Cardiac muscle cell (in vitro differentiated cells and primary cell): ENCODE results near the gene HHIP. TPM values are rescaled to one million over a fixed set of nuclear protein-coding genes. Genes with fewer than 3 reads are reported as not detected.
"Not testable (repeated sequence)": the region's sequence is repeated elsewhere in the genome, so short reads cannot be mapped to it uniquely, and the experiment has no call there.

Source experiments
- DNase-seq, 2 donors: peaks; one replicate each; pipeline versions ENCODE4 v3.0.0 to v3.0.0-alpha.2; 2010 to 2017; ENCODE audit warnings: low read depth in 1 of 2, low spot score in 1 of 2
- H3K27ac ChIP-seq: fragments of 200-600 bp; sonication (generic); 2 replicates; pipeline ENCODE4 v1.5.1; 2016
- H3K27me3 ChIP-seq: fragments of 200-600 bp; sonication (generic); 2 replicates; pipeline ENCODE4 v1.6.0; 2016; ENCODE audit warnings: control low read depth
- H3K36me3 ChIP-seq: fragments of 200-600 bp; sonication (generic); 2 replicates; pipeline ENCODE4 v1.5.1; 2016; ENCODE audit warnings: control low read depth
- H3K4me1 ChIP-seq: fragments of 200-600 bp; sonication (generic); 2 replicates; pipeline ENCODE4 v1.8.1; 2017; ENCODE audit warnings: low read depth, mild to moderate bottlenecking, mixed run types
- H3K4me3 ChIP-seq: fragments of 200-600 bp; sonication (generic); 2 replicates; pipeline ENCODE4 v1.5.1; 2016; ENCODE audit warnings: mild to moderate bottlenecking
- H3K9me3 ChIP-seq: fragments of 200-600 bp; sonication (generic); 2 replicates; pipeline ENCODE4 v1.5.1; 2017; ENCODE audit warnings: low read depth, mild to moderate bottlenecking, control low read depth
- CTCF ChIP-seq: IDR thresholded peaks from 2 replicates; pipeline ENCODE4 v1.5.1; 2012; ENCODE audit warnings: low read depth, mild to moderate bottlenecking, low read length
- polyA plus RNA-seq: library from polyadenylated mRNA; unstranded; fragments of >200 nt; fragmentation: Nextera tagmentation; extraction: Ambion mirVana; gene quantifications from 2 replicates; pipeline ENCODE4 v1.2.1, GENCODE V29; 2016
- total RNA-seq: library from RNA; depleted of rRNA; stranded (reverse); fragments of >200 nt; gene quantifications from 2 replicates; pipeline ENCODE4 v1.2.3, GENCODE V29; 2016

HHIP gene
- total and polyA plus RNA-seq, 2 experiments from 2014 or later, result 0.99 TPM; not detected in 1

- H3K36me3 ChIP-seq, result no peaks in the 10 kb centered on the region
- TF ChIP-seq CTCF, result no peak
- H3K27ac ChIP-seq, result no peak overlapping the region
- no peak for DNase-seq
- H3K4me3 ChIP-seq, result no peak overlapping the region
- no peaks in the 10 kb centered on the region for H3K27me3 ChIP-seq
- no peaks in the 10 kb centered on the region for H3K4me1 ChIP-seq
- H3K9me3 ChIP-seq, result no peaks in the 10 kb centered on the region
Measured at GRCh38 chr4:144757969-144758368, 112.0 kb downstream of the HHIP start.

- H3K4me1 ChIP-seq, H3K9me3 ChIP-seq, H3K27me3 ChIP-seq, DNase-seq, H3K36me3 ChIP-seq, H3K27ac ChIP-seq, H3K4me3 ChIP-seq: not testable (repeated sequence)
Measured at GRCh38 chr4:144768809-144769208, 122.9 kb downstream of the HHIP start.

- no peak overlapping the region for H3K27ac ChIP-seq
- no peaks in the 10 kb centered on the region for H3K36me3 ChIP-seq
- no peak overlapping the region for H3K4me3 ChIP-seq
- H3K27me3 ChIP-seq, result no peaks in the 10 kb centered on the region
- H3K4me1 ChIP-seq, result no peaks in the 10 kb centered on the region
- no peak for DNase-seq
- no peak for TF ChIP-seq CTCF
- H3K9me3 ChIP-seq, result no peaks in the 10 kb centered on the region
Measured at GRCh38 chr4:144778364-144778763, 132.4 kb downstream of the HHIP start.

- H3K4me1 ChIP-seq, result peaks cover 3% of the 10 kb centered on the region
- H3K9me3 ChIP-seq, result no peaks in the 10 kb centered on the region
- no peak overlapping the region for H3K27ac ChIP-seq
- TF ChIP-seq CTCF, result no peak
- no peaks in the 10 kb centered on the region for H3K27me3 ChIP-seq
- H3K4me3 ChIP-seq, result no peak overlapping the region
- DNase-seq, result peak in 1 of 2 donors; percentile 6
- H3K36me3 ChIP-seq, result no peaks in the 10 kb centered on the region
Measured at GRCh38 chr4:144782345-144782744, 136.4 kb downstream of the HHIP start.

- TF ChIP-seq CTCF, result no peak
- DNase-seq, result no peak
- no peaks in the 10 kb centered on the region for H3K27me3 ChIP-seq
Measured at GRCh38 chr4:144785961-144786360, 140.0 kb downstream of the HHIP start.

GRCh38 chr4:144787365-144788258, 141.7 kb downstream of the HHIP start:
- TF ChIP-seq CTCF, result peak; percentile 62
- H3K4me1 ChIP-seq, result peaks cover 3% of the 10 kb centered on the region
- peak overlapping the region; percentile 46 for H3K27ac ChIP-seq
- no peaks in the 10 kb centered on the region for H3K36me3 ChIP-seq
- no peaks in the 10 kb centered on the region for H3K27me3 ChIP-seq
- H3K4me3 ChIP-seq, result no peak overlapping the region
- peak; percentile 62 to 63 for DNase-seq
- no peaks in the 10 kb centered on the region for H3K9me3 ChIP-seq

More at GRCh38 chr4:144785961-144786360, 140.0 kb downstream of the HHIP start:
- Histone ChIP-seq H3K36me3 (no peaks in the 10 kb centered on the region), H3K4me3 (no peak overlapping the region), H3K27ac (no peak overlapping the region), H3K4me1 (peaks cover 3% of the 10 kb centered on the region), H3K9me3 (no peaks in the 10 kb centered on the region)
